RWPE2 (cell line): ENCODE measurements around the gene STUB1.
A peak's percentile ranks its signal among the peaks of the same experiment; 100 is the strongest.

Experiments used
- ATAC-seq: fragments of 200-7000 bp; cut with Tn5 transposase; 3 replicates; pipeline ENCODE4 v1.9.1; 2021; ENCODE audit warnings: low read depth
- DNase-seq: peaks from one replicate; pipeline ENCODE4 v3.0.0-alpha.2; 2020; ENCODE audit warnings: low spot score
- H3K27ac ChIP-seq: fragments of 450-650 bp; 2 replicates; pipeline ENCODE4 v1.5.1; 2017; ENCODE audit warnings: mild to moderate bottlenecking; ENCODE audit not compliant: poor library complexity, severe bottlenecking
- H3K27me3 ChIP-seq: fragments of 250-450 bp; sonication (Bioruptor Pico); 2 replicates; pipeline ENCODE4 v1.5.1; 2021; ENCODE audit warnings: mild to moderate bottlenecking, moderate library complexity; ENCODE audit not compliant: insufficient read depth, poor library complexity, severe bottlenecking
- H3K36me3 ChIP-seq: fragments of 250-450 bp; sonication (Bioruptor Pico); 2 replicates; pipeline ENCODE4 v1.5.1; 2020; ENCODE audit warnings: low read depth, mild to moderate bottlenecking, moderate library complexity
- H3K4me1 ChIP-seq: fragments of 250-450 bp; sonication (Bioruptor Pico); 2 replicates; pipeline ENCODE4 v1.5.1; 2021; ENCODE audit warnings: mild to moderate bottlenecking, moderate library complexity; ENCODE audit not compliant: insufficient read depth, poor library complexity, severe bottlenecking
- H3K4me3 ChIP-seq: fragments of 250-450 bp; sonication (Bioruptor Pico); 2 replicates; pipeline ENCODE4 v1.5.1; 2021; ENCODE audit warnings: mild to moderate bottlenecking, moderate library complexity; ENCODE audit not compliant: severe bottlenecking
- H3K9me3 ChIP-seq: fragments of 250-450 bp; sonication (Bioruptor Pico); 2 replicates; pipeline ENCODE4 v1.5.1; 2021; ENCODE audit warnings: mild to moderate bottlenecking, moderate library complexity; ENCODE audit not compliant: severe bottlenecking
- TF ChIP-seq, protein P1 (sequence below): fragments of 450-650 bp; IDR thresholded peaks from one replicate; pipeline ENCODE4 v1.5.1; 2017; ENCODE audit warnings: mild to moderate bottlenecking, moderate library complexity; ENCODE audit not compliant: poor library complexity, severe bottlenecking

Gene STUB1

DNA sequence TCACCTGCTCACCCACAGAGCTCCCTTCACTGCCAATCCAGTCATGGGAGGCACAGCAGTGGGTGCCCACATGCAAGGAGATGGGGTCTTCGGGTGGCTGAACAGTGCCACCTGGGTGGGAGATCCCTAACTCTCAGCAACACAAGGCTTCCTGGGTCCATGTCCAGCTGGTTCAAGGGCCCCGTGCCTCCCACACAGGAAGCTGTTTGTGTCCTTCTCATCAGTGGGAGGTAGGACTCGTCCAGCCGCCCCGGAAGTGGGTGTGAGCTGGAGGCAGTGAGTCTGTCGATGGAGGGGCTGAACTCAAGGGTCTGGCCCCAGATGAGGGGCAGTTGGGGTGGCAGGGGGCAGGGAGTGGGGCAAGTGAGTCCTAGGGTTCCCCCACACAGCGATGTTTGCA, 23.8 kb downstream of the STUB1 start:
- TF ChIP-seq, protein P1, sequence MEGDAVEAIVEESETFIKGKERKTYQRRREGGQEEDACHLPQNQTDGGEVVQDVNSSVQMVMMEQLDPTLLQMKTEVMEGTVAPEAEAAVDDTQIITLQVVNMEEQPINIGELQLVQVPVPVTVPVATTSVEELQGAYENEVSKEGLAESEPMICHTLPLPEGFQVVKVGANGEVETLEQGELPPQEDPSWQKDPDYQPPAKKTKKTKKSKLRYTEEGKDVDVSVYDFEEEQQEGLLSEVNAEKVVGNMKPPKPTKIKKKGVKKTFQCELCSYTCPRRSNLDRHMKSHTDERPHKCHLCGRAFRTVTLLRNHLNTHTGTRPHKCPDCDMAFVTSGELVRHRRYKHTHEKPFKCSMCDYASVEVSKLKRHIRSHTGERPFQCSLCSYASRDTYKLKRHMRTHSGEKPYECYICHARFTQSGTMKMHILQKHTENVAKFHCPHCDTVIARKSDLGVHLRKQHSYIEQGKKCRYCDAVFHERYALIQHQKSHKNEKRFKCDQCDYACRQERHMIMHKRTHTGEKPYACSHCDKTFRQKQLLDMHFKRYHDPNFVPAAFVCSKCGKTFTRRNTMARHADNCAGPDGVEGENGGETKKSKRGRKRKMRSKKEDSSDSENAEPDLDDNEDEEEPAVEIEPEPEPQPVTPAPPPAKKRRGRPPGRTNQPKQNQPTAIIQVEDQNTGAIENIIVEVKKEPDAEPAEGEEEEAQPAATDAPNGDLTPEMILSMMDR: no peak
- Histone ChIP-seq H3K9me3 (no peaks in the 10 kb centered on the region), H3K36me3 (no peaks in the 10 kb centered on the region), H3K27me3 (no peaks in the 10 kb centered on the region), H3K27ac (peak overlapping the region; percentile 49), H3K4me3 (peak overlapping the region; percentile 87), H3K4me1 (peaks cover 3% of the 10 kb centered on the region)
- ATAC-seq (no peak), DNase-seq (no peak)

DNA sequence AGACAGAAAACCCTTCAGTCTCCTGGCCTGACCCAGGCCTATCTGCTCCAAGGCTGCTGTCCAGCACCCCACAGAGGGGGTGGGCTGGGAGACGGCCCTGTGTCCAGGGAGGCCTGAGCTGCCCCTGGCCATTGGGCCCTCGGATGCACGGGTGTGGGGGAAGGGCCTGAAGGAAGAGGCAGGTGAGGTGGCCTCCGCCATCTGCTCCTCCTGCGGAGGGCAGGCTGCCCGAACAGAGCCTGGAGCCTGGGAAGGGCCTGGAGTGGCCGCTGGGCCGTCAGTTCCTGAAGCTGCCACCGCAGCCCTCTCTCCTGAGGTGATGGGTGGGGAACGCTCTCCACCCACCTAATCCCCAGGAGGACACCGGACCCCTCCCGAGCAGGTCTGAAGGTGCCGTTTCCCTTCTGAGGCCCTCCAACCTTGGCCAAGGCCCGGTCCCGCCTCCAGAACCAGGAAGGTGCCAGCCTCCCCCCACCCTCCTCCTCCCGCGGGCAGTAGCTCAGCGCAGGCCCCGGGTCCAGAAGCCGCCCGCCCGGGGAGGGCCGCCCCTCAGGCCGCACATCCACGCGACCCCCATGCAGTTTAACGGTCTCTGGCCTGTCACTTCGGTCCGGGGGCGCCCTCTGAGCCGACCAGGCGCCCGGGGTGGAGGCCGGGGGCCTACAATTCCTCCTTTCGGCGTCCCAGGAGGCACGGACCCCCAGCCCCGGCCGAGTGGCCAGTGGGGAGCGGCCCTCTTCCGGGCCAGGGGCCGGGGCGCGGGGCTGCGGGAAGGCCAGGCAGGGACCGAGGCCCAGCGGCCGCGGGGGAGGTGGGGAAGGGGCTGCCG, 24.6 kb downstream of the STUB1 start:
- Histone ChIP-seq H3K4me1 (peaks cover 3% of the 10 kb centered on the region), H3K27ac (peak overlapping the region; percentile 49), H3K9me3 (no peaks in the 10 kb centered on the region), H3K4me3 (peak overlapping the region; percentile 87), H3K36me3 (no peaks in the 10 kb centered on the region), H3K27me3 (no peaks in the 10 kb centered on the region)
- no peak for DNase-seq
- peak; percentile 6; the same call in 1 of the 3 replicates for ATAC-seq
- TF ChIP-seq, protein P1: no peak

DNA sequence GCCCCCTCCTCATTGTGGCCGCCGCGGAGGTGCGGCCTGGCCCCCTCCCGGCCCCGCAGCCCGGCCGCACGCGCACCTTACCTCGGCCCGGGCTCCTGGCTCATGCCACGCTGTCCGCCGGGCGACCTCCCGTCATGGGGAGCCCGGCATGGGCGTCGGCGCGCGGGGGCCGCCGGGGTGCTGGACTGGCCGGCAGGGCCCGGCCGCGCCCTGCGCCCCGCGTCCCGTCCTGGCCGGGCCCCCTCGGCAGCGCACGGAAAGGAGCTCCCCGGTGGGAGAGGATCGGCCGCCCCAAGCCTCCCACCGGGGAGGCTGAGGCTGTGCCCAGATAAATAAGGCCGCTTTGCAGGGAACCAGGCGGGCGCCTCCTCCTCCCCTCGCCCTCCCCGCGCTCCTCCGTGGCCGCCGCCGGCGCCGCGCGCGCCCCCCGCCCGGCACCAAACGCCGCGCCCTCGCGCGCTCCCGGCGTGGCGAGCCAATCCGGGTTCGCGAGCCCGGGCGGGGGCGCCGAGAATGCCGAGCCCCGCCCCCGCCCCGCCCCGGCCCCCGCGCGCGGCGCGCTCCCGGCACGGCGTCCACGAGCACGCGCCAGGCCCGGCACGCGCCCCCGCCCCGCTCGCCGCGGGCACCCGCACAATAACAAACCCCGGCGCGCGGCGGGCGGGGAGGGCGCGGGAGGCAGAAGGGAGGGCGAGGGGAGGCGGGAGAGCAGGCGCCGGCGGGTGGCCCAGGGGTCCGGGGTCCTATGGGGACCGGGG, 25.4 kb downstream of the STUB1 start, which contains the start of gene FBXL16:
TSS of gene FBXL16 (minus strand) at position 371 of the 758 bp plus-strand sequence. CDS start 8,396 bp downstream, outside the sequence.
- Histone ChIP-seq H3K27me3 (no peaks in the 10 kb centered on the region), H3K36me3 (no peaks in the 10 kb centered on the region), H3K9me3 (no peaks in the 10 kb centered on the region), H3K4me3 (peak within 1 kb of the TSS; percentile 87), H3K27ac (peak within 1 kb of the TSS; percentile 49), H3K4me1 (peaks cover 3% of the 10 kb centered on the region)
- no peak for ATAC-seq
- TF ChIP-seq, protein P1: no peak
- DNase-seq: no peak

DNA sequence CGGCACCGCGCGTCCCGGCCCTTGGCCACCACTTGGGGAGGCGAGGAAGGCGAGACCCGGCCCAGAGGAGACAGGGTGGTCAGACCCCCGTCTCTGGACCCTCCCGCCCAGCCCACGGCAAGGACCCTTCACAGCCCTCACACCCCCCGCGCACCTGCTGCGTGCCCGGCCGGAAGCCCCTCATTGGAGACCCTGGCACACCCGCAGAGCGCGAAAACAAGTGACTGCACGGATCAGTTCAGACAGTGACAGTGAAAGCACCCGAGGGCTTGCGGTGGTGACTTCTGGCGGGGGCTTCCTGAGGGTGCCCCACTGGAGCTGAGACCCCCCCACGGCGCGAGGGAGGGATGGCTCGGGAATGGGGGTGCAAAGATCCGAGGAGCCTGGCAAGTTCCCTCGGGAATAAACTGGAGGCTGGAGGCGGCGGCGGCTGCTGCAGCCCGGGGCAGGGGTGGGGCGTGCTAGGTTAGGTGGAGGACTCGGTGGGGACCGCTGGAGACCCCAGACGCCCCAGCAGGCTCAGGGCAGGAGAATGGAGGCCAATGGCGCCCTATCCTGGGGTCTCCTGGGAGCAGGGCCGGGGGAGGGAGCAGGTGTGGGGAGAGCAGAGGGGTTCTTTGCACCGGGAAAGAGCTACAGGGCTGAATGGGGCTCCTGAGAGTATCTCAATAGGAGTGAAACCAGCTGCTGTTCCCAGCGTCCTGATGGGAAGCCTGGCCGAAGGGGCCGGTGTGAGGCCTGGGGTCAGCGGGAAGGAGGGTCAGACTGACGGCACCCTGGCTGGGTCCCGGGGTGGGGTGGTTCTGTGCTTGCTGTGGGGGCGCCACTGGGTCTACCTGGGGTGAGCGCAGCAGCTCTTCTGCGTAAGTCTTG, 26.2 kb downstream of the STUB1 start:
- peaks cover 3% of the 10 kb centered on the region for H3K4me1 ChIP-seq
- DNase-seq (no peak), ATAC-seq (0 out of 3 replicates have a peak, but pooled peaks have one; percentile 4)
- H3K36me3 ChIP-seq: no peaks in the 10 kb centered on the region
- H3K27ac ChIP-seq: peak overlapping the region; percentile 10
- TF ChIP-seq, protein P1: no peak
- H3K4me3 ChIP-seq: peak overlapping the region; percentile 87
- no peaks in the 10 kb centered on the region for H3K9me3 ChIP-seq
- no peaks in the 10 kb centered on the region for H3K27me3 ChIP-seq
